HG03378 (cell line): Measurements from ENCODE around the gene ANKMY1.
"Not testable (repeated sequence)": the region's sequence is repeated elsewhere in the genome, so short reads cannot be mapped to it uniquely, and the experiment has no call there.

Experiments used
- ATAC-seq: cut with Tn5 transposase; IDR thresholded peaks from one replicate; pipeline ENCODE4 v1.9.1; 2021; ENCODE audit warnings: mild to moderate bottlenecking, moderate library complexity; ENCODE audit not compliant: unreplicated experiment

The ANKMY1 gene

DNA sequence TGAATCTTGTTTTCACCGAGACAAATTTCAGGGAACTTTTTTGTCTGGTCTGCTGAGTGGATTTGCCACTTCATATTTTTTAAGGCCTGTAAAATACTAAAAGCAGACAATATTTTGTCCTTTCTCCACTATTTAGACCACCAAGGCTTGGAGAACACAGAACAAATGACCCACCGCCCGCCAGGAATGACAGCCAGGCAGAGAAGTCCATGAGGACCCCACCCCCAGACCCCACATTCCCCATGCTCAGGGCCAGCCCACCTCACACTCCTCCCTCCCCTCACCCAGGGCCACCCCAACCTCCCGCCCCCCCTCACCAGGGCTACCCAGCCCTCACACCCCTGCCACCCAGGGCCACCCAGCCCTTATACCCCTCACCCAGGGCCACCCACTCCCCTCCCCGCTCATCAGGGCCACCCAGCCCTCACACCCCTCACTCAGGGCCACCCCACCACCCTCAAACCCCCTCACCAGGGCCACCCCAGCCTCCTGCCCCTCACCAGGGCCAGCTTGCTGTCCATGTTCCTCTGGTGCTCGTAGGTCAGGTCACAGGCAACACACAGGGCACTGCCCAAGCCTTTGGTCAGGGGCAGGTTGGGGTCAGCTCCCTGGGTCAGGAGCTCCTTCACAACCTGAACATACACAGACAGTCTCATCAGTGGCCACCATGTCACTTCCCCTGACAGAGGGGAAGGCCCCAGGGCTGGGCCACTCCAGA is 50.6 kb downstream of the ANKMY1 start:
- no peak for ATAC-seq

DNA sequence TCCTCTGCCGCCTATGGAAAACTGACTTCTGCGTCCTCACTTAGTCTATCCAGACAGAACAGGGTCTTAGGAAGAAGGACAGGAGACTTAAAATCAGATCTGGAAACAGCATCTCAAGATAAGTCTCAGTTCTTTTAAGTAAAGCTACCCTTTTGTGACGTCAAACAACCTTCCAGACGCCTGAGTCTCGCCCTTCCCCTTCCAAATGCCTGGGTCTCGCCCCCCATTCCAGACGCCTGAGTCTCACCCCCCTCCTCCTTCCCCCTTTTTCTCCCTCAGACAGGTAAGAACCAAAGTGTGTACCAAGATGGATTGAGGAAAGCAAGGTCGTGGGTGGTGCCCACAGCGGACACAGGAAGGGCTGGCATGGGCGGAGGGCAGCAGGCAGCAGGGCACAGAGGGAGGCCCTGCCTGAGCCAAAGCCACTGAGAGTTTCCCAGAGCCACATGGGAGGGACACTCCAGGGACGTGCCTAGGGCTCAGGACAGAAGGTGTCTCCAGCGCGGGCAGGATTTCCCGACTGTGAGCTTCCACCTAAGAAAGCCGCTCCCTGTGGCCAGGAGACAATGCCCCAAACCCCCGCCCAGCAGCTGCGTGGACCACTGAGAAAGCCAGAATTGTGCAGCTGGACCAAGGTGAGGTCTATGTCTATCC is 51.3 kb downstream of the ANKMY1 start:
- ATAC-seq: no peak

DNA sequence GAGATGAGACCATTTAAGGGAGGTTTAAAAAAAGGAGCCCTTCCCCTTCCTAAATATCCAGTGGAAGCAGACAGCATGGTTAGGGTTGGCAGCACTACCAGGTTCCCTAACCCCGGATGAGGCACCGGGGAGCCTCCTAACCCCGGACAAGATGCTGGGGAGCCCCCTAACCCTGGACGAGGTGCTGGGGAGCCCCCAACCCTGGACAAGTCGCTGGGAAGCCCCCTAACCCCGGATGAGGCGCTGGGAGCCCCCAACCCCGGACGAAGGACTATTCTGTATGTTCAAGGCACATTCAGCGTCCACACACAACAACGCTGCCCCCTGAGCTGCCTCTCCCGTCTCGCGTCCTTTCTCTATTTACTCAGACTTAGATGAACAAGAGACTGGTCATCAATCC is 51.9 kb downstream of the ANKMY1 start:
- no peak for ATAC-seq

DNA sequence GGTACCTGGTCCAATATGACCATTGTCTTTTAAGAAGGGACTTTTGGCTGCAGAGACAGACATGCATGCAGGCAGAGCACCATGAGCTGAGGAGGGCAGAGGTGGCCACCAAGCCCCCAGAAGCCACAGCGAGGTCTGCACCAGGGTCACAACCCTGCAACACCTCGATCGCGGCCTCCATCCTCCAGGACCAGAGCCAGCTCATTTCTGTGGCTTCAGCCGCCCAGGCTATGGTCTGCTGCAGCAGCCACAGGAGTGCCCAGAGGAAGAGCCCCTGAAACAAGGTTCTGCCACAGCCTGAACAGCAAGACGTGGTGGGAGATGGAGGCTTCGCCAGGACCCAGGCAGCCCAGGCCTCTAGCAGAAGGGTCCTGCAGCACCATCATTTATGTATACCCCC is 53.9 kb downstream of the ANKMY1 start:
- no peak for ATAC-seq

DNA sequence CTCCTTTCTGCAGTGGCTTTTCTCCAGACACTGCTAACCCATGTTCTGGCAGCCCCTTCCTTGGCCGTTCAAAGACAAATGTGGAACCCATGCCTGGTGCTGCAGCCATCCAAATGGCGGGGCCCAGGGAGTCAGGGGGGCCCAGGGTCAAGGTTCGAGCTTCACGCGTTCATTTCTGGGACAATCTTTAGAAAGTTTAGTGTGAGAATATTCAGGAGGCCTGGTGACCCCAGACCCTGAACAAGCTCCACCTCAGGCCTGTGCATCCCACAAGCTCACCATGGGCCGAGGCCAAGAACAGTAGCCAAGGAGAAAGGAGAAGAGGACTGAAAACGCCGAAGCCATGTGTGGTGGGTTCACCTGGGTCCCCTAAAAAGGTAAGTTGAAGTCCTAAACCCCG is 54.4 kb downstream of the ANKMY1 start:
- no peak for ATAC-seq

DNA sequence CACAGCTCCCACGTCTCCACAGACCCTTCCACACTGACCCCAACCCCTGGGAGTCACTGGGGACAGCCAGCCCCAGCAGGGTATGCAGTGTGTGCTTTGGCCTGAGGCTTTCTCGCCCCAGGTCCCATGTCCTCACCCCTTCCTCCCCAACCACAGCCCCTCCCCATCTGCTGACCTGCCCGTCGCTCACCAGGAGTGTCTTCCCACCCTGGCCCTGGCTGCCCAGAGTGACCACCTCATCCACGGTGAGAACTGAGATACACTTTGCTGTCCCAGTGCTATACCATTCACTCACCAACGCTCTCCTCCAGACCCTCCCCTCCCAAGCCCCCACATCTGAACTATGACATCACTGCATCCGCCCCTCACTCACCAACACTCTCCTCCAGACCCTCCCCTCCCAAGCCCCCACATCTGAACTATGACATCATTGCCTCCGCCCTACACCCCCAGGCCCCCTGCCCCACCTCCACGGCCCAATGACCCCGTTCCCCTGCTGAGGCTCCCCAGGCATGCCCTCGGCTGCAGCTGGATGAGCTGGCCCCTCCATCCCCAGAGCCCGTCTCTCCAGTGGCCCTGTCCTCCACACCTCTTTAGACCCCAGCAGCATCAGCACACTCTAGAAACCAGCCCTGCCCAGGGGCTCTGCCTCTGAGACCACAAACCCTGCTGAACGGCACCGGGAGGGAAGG is 55.2 kb downstream of the ANKMY1 start:
- ATAC-seq: no peak

DNA sequence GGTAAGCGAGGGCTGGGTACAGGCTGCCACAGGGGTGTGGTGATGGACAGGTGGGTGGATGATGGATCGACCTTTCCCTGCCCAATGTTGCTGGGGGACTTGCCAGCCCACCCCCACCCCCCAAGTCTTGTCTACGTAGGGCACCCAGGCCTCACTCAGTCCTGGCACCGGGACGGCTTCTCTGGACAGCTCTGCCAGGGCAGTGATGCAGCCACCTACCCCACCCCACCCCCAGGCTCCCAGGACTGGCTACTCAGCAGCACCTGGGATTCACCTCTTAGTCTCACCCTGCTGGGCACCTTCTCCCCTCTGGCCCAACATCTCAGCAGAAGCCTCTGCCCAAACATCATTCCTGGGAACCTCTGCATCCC is 55.7 kb downstream of the ANKMY1 start:
- ATAC-seq: no peak

DNA sequence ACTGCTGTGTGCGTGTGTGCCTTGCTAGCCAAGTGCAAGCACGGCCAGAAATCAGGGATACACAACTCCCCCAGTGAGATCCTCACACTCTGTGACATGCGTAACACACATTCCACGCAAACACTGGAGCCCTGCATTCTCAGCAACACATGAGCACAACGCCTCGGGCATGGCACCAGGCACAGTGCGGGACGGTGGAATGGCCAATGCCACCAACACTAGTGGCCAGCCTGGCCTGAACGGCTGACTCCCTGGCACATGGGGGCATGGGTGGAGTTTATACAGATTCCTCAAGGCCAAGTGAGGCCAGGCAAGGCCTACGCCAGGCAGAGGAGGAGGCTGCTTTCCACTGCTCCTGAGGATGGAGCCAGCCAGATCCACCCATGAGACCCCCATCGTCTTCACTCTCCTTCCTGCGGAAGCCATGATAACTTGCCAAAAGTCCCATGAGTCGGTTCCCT is 56.2 kb downstream of the ANKMY1 start:
- no peak for ATAC-seq

DNA sequence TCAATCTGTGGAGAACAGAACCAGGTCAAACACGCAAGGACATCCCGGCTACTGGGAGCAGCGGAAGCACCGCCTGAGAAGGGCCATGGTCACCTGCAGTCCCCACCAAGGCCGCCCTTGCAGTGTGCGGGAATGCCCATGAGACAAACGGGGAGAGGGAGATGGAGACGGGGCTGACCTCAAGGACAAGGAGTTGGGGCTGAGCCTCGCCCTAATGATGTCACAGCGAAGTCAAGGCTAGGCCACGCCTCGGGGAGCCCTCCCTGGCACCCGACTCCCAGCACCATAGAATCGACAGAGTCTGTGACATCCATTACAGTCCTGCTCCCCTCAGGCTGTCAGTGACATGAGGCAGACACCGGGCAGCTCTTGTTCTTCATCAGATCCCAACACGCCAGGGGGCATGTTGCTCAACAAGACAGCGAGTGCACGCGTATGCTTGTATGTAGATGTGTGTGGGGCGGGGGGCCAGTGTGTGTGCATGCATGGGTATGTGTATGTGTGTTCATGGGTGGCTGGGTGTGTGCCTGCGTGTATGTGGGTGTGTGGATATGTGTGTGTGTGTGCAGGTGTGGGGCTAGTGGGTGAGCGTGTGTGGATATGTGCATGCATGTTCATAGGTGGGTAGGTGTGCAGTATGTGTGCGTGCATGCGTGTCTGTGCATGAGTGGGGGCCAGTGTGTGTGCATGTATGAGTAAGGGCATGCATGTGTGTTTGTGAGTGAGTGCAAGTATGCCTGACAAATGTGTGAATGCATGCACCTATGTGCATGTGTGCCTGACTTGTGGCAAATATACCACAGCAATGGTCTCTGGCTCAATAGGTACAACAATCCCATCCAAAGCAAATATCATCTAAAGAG is 57.0 kb downstream of the ANKMY1 start:
- no peak for ATAC-seq

DNA sequence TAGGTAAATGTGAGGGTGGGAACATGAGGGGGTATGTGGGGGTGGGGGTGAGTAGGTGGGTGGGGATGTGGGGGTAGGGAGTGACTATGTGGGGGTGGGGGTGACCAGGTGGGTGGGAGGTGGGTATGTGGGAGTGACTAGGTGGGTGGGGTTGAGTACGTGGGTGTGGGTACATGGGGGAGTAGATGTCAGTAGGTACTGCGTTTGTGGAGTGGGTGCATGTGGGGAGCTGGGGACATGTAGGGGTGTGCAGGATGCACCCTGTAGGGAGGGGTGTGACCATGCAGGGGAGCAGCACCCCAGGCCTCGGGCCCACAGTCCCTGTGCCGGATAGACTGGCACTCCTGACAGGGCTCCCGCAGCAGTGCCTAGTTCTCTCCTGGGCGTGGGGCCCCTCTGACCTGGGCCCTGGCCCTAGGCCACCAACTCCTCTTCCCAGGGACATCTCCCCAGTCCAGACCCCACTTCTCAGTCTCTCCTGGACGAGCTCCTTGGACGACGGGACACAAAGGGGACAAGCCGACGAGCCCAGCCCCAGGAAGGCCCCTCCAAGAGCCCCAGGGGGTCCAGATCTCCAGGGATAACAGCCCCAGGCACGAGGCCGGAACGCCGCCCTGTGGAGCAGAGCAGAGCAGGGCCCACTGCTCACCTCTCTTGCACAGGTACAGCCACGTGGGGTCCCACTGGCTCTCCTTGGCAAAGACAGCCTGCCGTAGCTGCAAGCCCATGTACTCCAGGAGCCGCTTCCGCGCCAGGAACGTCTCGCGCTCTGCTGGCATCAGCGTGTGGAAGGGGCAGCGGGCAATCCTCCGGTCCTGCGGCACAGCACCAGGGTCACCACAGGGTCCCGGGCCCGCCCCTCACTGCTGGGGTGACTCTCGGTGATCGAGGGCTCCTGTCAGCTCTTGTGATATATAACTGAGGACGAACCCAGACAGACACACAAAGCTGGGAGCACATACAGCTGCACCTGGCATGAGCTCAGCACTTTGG is 58.2 kb downstream of the ANKMY1 start:
- no peak for ATAC-seq

DNA sequence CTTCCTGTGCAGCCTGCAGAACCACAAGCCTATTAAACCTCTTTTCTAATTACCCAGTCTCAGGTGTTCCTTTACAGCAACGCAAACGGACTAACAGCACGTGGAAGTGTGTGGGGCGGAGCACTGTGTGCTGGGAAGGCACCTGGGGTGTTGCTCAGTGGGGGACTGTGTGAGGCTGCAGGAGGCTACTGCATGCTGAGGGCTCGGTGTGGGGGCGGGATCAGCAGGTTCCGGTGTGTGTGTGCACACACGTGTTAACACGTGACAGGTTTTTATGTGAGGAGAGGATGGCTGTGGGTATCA is 58.9 kb downstream of the ANKMY1 start:
- ATAC-seq: no peak

DNA sequence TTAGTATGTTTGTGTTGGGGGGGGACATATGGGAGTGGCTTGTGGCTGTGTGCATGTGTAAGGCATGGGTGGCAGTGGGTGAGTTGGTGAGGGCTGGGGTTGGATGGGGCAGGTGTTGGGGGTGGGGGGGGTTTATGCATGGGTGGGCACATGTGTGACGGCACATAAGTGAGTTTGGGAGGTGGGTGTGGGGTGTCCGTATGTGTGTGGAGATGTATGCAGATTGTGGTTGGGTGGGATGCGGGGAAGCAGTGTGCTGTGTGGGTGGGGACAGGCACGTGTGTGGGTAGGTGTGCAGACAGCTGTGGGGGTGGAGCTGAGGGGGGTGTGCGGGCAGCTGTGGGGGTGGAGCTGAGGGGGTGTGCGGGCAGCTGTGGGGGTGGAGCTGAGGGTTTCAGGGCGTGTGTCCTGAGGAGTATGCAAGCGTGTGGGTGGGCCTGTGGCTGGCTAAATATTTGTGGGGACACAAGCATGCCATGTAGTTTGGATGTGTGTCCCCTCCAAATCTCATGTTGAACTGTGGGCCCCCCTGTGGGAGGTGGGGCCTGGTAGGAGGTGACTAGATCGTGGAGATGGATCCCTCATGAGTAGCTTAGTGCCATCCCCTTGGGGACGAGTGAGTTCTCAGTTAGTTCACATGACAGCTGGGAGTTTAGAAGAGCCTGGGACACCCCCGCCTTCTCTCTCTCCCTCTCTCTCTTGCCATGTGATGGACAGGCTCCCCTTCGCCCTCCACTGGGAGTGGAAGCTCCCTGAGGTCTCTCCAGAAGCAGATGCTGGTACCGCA is 59.4 kb downstream of the ANKMY1 start:
- no peak for ATAC-seq

DNA sequence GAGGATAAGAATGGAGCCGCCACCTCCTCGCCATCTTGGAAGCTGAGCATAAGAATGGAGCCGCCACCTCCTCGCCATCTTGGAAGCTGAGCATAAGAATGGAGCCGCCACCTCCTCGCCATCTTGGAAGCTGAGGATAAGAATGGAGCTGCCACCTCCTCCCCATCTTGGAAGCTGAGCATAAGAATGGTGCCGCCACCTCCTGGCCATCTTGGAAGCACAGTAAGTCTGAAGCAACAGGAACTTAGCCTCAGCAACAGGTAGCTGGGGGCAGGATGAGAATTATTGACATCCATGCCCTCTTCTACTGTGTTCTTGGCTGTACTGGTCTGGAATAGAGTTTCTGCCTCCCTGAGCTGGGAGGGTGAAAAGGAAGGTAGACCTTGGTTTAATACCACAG is 60.7 kb downstream of the ANKMY1 start:
- not testable (repeated sequence) for ATAC-seq

DNA sequence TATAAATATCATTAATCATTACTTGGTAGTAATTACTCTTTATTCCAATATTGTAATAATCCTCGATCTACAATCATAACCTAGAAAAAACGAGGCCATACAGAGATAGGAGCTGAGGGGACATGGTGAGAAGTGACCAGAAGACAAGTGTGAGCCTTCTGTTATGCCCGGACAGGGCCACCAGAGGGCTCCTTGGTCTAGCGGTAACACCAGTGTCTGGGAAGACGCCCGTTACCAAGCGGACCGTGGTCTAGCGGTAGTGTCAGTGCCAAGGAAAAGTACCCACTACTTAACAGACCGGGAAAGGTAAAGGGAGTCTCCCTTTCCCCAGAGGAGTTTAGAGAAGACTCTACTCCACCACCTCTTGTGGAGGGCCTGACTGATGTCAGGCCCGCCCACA is 62.8 kb downstream of the ANKMY1 start:
- not testable (repeated sequence) for ATAC-seq

DNA sequence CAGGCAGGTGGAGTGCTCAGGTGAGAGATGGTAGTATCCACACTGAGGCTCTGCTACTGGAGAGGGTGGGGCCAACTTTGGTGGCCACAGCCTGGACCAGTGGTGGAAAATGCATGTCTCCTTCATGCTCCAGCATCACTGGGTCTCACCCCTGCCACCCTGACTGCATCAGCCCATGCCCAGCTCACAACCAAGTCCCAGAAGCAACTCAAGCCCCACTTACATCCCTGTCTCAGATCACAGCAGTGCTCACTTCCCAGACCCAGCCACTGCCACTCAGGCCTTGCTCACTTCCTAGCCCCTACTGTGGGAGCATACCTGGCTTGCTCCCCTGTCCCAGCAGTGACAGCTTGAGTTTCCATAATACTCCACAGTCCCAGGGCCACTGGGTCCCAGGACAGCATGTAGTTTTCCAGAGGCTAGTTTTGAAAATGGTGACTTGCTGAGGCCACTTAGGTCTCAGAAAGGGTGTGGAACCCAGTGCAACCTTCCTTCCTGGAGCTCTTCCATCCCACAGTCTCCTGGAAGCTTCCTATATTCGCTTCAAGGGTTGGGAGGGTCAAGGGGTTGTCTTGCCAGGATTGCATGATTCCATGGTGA is 63.5 kb downstream of the ANKMY1 start:
- no peak for ATAC-seq

DNA sequence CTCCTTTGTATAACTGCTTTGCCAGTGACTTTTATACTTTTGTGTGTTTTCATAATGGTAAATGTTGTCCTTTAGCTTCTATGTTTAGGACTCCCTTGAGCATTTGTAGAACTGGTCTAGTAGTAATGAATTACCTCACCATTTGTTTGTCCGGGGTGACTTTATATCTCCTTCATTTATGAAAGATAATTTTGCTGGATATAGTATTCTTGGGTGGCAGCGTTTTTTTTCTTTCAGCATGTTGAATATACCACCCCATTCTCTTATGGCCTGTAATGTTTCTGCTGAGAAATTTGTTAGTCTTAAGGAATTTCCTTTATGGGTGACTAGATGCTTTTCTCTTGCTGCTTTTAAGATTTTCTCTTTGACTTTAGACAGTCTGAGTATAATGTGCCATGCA is 66.3 kb downstream of the ANKMY1 start:
- no peak for ATAC-seq

DNA sequence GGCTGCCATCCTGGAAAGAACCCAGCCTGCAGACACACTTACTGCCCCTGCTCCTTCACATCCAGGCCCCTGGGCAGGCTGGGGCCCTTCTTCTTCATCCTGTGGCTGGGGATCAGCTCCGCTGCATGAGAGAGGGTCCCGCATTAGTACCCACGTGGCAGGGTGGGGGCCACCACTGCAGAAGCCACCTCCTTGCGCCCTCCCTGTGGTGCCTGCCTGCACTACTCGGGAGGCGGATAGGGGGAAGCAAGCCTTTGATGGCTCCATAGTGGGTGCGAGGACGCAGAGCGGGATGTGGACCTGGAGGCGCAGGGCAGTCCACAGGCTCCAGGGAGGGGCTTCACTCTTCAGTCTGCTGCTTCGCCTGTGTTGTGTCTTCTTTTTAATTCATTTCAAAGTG is 75.6 kb downstream of the ANKMY1 start:
- ATAC-seq: no peak

DNA sequence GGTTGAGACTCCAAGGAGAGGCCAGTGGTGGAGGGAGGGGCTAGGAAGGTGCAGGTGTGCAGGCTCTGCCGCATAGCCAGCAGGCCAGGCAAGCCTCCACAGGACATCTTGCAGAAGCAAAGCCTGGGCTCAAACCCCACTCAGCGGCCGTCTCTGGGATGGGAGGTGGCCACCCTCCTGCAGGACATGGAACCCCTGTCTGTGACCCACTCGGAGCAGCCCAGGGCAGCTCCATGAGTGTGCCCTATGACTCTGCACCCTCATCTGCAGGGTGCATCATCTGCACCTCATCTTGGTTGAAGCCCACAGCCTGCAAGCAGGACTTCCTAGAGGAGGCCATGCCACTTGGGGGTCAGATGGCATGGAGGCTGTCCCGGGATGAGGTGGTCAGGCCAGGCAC is 76.1 kb downstream of the ANKMY1 start:
- ATAC-seq: no peak
